ENCODE measurements around the gene CR1L. TPM values are rescaled to one million over a fixed set of nuclear protein-coding genes. Genes with fewer than 3 reads are reported as not detected.
"Not testable (repeated sequence)": the region's sequence is repeated elsewhere in the genome, so short reads cannot be mapped to it uniquely, and the experiment has no call there.

CR1L gene
- total RNA-seq, 2 donors from 2014 or later, result 0.19 TPM; not detected in 1

GRCh38 chr1:207644166-207644851 lies 624 bp upstream of the CR1L start:
- intact Hi-C loops (cut with DNase I), result no loop called here
- no peak for DNase-seq (ENCODE audit: low spot score)

GRCh38 chr1:207645635-207646081 lies 725 bp downstream of the CR1L start:
- intact Hi-C loops (cut with DNase I), result no loop called here
- no peak for DNase-seq (ENCODE audit: low spot score)

- intact Hi-C loops (cut with DNase I), result no loop called here
- no peak for DNase-seq (ENCODE audit: low spot score)
Observed at GRCh38 chr1:207646171-207646570, 1.2 kb downstream of the CR1L start.

DNA sequence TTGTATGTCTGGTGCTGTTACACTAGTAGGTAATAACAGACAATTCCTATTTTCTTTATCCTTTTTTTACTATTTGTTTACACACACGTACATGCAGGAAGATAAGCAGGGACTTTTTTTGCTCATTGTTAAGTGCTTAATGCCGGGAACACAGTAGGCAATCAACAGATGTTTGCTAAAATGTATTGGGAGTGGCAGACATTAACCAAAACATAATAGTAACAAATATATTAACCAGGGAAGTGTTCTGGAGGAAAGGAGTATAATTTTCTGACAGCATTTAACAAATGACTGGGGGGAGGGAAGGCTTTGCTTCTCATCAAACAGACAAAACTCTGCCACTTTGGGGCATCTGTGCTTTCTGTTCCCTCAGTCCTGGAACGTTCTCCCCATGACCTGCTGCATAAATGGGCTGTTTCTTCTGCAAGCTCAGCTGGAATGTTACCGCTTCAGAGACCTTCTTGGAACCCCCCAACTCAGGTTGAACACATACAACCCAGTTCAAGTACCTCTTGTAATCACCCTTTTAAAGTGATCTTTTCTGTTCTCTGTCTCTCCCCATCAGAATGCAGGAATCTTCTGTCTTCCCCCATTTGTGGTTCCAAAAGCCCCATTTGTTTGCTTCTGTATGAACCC lies 2.1 kb downstream of the CR1L start:
- intact Hi-C loops (cut with DNase I), result no loop called here
- DNase-seq (ENCODE audit: low spot score), result no peak

DNA sequence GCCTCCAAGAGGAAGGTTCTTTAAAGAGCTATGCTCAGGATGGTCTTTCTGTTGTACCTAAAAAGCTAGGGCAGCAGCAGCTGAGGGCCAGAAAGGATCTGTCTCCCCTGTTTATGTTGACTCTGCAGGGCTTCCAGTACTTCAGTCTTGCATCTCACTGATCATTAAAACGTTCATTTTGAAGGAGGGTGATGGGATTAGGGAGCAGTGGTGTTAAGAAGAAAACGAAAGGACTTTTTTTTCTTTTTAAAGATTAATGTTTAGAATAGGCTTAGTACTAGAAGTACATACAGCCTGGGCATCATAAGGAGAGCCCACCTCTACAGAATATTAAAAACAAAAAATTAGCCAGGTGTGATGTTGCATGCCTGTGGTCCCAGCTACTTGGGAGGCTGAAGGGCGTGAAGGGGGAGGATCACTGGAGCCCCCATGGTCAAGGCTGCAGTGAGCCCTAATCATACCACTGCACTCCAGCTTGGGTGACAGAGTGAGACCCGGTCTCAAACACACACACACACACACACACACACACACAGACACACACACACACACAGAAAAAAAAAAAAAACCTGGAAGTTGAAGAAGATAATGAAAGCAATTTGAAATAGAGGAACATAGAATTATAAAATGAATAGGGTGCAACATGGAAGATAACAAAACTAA lies 2.9 kb downstream of the CR1L start:
- DNase-seq (ENCODE audit: low spot score), result no peak
- intact Hi-C loops (cut with DNase I), result no loop called here

- intact Hi-C loops (cut with DNase I), result no loop called here
- DNase-seq (ENCODE audit: low spot score), result no peak
Observed at GRCh38 chr1:207648334-207649209, 3.6 kb downstream of the CR1L start.

GRCh38 chr1:207649210-207649753 lies 4.3 kb downstream of the CR1L start:
- intact Hi-C loops (cut with DNase I), result no loop called here
- DNase-seq (ENCODE audit: low spot score), result no peak

DNA sequence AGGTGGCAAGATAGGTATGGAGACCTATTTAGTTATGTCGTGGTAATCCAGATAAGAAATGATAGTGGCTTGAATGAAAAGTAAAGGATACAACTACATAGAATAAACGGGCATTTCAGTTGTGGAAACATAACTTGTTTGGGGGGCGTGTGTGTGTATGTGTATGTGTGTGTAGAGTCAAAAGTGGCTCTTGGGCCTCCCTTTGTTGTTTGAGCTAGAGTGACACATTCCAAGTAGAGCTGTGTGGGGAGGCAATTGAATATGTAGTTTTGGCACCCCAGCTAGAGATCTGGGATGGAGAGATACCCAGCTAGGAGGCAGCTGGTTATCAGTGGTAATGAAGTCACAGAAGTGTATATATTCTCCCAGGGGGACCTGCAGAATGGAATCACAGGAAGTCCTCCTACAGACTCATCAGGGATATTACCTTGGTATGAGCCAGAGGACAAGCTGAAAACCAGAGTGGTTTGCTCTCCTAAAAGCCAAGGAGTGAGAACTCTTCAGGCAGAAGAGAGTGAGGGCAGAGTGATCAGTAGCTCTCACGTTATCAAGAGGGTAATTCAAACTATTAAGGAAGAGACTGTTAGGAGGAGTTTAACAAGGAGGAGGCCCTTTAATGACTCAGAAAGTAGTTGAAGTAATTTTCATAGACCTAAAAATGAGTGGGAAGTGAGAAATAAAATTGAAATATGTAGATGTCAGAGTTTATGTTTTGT lies 5.1 kb downstream of the CR1L start:
- intact Hi-C loops (cut with DNase I), result no loop called here
- no peak for DNase-seq (ENCODE audit: low spot score)

DNA sequence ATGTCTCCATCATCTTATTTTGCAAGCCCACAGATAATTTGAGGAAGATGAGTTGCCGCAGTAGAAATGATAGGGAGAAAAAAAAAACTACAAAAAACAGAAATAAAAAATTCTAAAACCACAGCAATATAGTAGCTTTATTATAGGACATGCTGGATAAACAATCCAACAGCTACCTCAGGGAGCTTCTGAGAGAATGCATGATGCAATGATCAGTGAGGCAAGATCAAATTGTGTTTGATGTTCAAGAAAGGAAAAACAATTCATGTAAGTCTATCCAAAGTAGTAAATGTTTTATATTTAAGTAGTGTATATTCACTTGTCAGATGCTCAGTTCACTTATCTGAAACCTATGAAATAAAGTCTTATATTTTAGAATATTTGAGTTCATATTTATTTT lies 6.7 kb downstream of the CR1L start:
- intact Hi-C loops (cut with DNase I), result no loop called here
- no peak for DNase-seq (ENCODE audit: low spot score)

GRCh38 chr1:207654320-207654719 lies 9.4 kb downstream of the CR1L start:
- intact Hi-C loops (cut with DNase I), result no loop called here
- DNase-seq (ENCODE audit: low spot score), result no peak

DNA sequence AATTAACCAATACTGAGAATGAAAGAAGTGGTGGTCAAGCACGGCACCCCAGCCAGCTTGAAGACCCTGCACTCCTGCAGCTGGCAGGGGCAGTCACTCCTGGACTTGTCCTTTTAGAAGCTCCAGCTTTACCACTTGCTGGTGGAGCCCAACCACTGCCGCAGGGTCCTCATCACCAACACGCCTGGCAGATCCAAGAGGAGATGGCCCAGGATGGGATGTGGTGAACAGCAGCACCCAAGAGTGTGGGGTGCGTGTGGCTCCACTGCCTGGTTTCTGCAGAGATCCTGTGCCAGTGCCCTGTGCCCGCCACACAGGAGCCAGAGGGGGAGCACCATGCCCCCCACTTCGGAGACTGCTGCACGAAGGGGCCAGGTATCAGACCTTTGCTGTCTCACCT lies 13.5 kb downstream of the CR1L start:
- no peak for DNase-seq (ENCODE audit: low spot score)
- intact Hi-C loops (cut with DNase I), result no loop called here

GRCh38 chr1:207658904-207659485 lies 14.1 kb downstream of the CR1L start:
- peak; percentile 68 for DNase-seq (ENCODE audit: low spot score)
- intact Hi-C loops (cut with DNase I), result no loop called here

DNA sequence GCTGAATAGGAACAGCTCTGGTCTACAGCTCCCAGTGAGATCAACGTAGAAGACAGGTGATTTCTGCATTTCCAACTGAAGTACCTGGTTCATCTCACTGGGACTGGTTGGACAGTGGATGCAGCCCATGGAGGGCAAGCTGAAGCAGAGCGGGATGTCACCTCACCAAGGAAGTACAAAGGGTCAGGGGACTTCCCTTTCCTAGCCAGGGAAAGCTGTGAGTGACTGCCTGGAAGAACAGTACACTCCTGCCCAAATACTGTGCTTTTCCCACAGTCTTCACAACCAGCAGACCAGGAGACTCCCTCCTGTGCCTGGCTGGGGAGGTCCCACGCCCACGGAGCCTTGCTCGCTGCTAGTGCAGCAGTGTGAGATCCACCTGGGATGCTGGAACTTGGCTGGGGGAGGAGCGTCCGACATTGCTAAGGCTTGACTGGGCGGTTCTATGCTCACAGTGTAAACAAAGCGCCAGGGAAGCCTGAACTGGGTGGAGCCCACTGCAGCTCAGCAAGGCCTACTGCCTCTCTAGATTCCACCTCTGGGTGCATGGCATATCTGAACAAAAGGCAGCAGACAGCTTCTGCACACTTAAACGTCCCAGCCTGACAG lies 14.7 kb downstream of the CR1L start:
- intact Hi-C loops (cut with DNase I), result no loop called here
- no peak for DNase-seq (ENCODE audit: low spot score)

DNA sequence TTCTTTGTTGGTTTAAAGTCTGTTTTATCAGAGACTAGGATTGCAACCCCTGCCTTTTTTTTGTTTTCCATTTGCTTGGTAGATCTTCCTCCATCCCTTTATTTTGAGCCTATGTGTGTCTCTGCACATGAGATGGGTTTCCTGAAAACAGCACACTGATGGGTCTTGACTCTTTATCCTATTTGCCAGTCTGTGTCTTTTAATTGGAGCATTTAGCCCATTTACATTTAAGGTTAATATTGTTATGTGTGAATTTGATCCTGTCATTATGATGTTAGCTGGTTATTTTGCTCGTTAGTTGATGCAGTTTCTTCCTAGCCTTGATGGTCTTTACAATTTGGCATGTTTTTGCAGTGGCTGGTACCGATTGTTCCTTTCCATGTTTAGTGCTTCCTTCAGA lies 16.5 kb downstream of the CR1L start:
- intact Hi-C loops (cut with DNase I); DNase-seq (ENCODE audit: low spot score): not testable (repeated sequence)

DNA sequence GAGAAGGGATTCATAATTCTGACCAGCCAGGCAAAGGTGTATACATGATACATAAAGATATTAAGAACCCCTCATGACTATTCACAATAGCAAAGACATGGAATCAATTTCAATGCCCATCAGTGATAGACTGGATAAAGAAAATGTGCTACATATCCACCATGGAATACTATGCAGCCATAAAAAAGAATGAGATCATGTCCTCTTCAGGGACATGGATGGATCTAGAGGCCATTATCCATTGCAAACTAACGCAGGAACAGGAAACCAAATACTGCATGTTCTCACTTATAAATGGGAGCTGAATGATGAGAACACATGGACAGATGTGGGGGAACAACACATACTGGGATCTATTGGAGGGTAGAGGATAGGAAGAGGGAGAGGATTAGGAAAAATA lies 21.4 kb downstream of the CR1L start:
- intact Hi-C loops (cut with DNase I), result no loop called here
- no peak for DNase-seq (ENCODE audit: low spot score)

DNA sequence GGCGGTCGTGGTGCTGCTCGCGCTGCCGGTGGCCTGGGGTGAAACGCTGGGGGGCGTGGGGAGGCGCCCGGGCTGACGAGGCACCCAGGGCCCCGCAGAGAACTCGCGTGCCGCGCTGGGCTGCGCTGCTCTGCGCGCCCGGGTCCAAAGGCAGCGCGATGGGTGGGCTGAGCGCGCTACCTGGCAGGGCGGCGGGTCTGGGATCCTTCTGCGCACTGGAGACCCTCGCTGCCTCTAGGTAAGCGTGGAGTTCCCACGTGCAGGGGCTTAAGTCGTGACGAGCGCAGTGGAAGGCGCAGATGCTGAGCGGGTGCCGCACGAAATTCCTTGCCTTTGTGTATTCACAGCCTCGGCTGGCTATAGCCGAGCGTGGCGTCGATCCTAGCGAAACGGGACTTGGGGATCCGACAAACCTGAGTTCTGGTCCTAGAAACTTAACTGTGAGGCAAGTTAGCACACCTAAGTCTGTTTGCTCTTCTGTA lies 24.6 kb downstream of the CR1L start:
- intact Hi-C loops (cut with DNase I), result no loop called here
- peak; percentile 77 for DNase-seq (ENCODE audit: low spot score)

- intact Hi-C loops (cut with DNase I), result no loop called here
- no peak for DNase-seq (ENCODE audit: low spot score)
Observed at GRCh38 chr1:207670192-207670591, 25.3 kb downstream of the CR1L start.

DNA sequence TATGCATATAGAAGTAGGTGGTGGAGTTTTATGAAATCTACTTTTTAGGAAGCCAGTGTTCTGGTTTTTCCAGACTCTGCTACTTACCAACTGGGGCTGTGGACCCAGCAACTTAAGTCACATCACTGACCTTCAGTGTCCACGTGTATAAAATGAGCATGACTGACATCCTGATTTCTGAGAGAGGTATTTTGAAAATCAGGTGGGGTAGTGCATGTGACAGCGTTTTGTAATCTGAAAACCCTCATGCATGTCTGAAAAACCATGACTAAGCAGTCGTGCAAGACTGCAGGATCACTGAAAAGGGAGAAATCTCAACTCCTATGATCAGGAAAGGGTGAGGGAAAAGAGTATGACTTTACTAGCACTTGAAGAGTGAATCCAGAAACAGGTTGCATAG lies 26.1 kb downstream of the CR1L start:
- DNase-seq (ENCODE audit: low spot score), result no peak
- intact Hi-C loops (cut with DNase I), result no loop called here
